Spleen (tissue), 7 donors: Measurements from ENCODE around the gene KLHL6.

Source experiments
- CTCF ChIP-seq, 11 experiments: fragments of 200-600 bp in 7 of 11; fragments of 450-650 bp in 4 of 11; sonication (generic) in 4 of 11; IDR thresholded peaks in 8 of 11; conservative IDR thresholded peaks in 3 of 11; 1 replicate in 7 of 11; 2 replicates in 4 of 11; pipeline versions ENCODE4 v1.4.0 to v1.8.0; 2016 to 2021; ENCODE audit warnings: antibody characterized with exemption in 11 of 11, inconsistent platforms in 4 of 11, mild to moderate bottlenecking in 1 of 11
- POLR2A ChIP-seq, 3 donors: fragments of 450-650 bp; IDR thresholded peaks; one replicate each; pipeline ENCODE4 v1.5.1; 2017; ENCODE audit warnings: antibody characterized with exemption in 3 of 3, mild to moderate bottlenecking in 1 of 3
- POLR2AphosphoS5 ChIP-seq, 3 donors: sonication (generic); formaldehyde crosslinking; IDR thresholded peaks; one replicate each; pipeline ENCODE4 v1.5.1; 2017; ENCODE audit warnings: antibody characterized with exemption in 3 of 3
- donor health status: DM: no; HTN: no; CAD: no; lungs with moderate emphysema.
- donor health status: DM: no; HTN: no; CAD: no.
- donor health status: DM: no; HTN: no; CAD: no.

GRCh38 chr3:183592821-183593220, 37.3 kb upstream of the KLHL6 start:
- TF ChIP-seq CTCF (IDR thresholded peaks at IDR 0.05 in 8 of 11, conservative IDR thresholded peaks at IDR 0.05 in 3 of 11) (no peak), POLR2A (IDR thresholded peaks at IDR 0.05) (no peak), POLR2AphosphoS5 (IDR thresholded peaks at IDR 0.05) (no peak)
